A549 treated with CpdA at 1 μM for 4 hours (cell line): ENCODE measurements around the gene TSPY2. TPM values are rescaled to one million over a fixed set of nuclear protein-coding genes. Genes with fewer than 3 reads are reported as not detected.

Source experiments
- total RNA-seq: library from RNA; stranded (reverse); fragments of 200-300 nt; extraction: Qiagen RNA extraction; gene quantifications from 5 replicates; pipeline ENCODE4 v1.2.3, GENCODE V29; 2022; ENCODE audit warnings: low read depth

TSPY2 gene, protein sequence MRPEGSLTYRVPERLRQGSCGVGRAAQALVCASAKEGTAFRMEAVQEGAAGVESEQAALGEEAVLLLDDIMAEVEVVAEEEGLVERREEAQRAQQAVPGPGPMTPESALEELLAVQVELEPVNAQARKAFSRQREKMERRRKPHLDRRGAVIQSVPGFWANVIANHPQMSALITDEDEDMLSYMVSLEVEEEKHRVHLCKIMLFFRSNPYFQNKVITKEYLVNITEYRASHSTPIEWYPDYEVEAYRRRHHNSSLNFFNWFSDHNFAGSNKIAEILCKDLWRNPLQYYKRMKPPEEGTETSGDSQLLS
- total RNA-seq: not detected in 5 replicates

DNA sequence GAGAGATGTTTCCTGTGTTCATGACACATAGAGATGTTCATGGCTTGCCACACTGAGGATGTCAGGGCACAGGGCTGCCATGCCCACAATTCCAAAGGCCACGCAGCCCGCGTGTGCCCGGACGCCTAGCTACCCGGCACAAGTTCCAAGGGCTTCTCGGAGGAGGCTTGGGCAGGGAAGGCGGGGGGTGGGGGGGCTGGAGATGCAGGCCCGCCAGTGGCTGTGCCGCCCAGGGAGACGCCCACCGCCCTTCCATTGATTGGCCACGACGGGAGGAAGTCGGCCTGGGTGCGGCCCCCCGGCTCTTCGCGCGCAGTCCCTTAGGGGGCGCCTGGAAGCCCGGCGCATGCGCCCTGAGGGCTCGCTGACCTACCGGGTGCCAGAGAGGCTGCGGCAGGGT is at the start of gene TSPY2:
TSPY2 (plus strand) TSS at position 301 of the 400 bp plus-strand sequence; CDS start at position 347, 46 bp downstream.

